Measurements from ENCODE around the gene MTURN. TPM values are rescaled to one million over a fixed set of nuclear protein-coding genes. Genes with fewer than 3 reads are reported as not detected.

MTURN gene
- total RNA-seq, 1 experiment from 2014 or later: 2.2 TPM

DNA sequence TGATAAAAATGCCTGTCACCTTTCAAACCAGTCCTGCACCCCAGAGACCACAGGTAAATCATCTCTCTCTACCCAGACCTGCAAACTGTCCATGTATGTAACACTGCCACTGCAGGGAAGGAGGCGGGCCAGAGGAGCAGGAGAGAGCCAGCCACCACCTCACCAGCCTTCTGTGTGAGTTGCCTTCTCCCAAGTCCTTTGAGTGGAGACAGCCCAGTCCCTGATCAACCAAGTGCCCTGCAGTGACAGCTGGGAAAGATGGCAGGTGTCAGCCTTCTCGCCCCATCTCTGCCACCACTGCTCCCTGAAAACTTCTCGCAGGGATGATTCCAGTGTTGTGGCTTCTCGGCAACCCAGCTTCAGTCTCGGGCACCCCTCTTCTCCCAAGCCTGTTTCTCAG lies 42.4 kb downstream of the MTURN start:
- Histone ChIP-seq H3K9me3 (no peaks in the 10 kb centered on the region), H3K4me3 (ENCODE audit: low read depth, low read length) (no peak overlapping the region), H3K36me3 (ENCODE audit: control insufficient read depth, insufficient read depth, low read length) (no peaks in the 10 kb centered on the region), H3K4me1 (no peaks in the 10 kb centered on the region), H3K27me3 (replicated peaks; ENCODE audit: control insufficient read depth, insufficient read depth, low read length) (no peaks in the 10 kb centered on the region)
- Mint-ChIP-seq H3K27ac (ENCODE audit: unreplicated experiment) (no peak overlapping the region), H3K27me3 (ENCODE audit: insufficient read depth, unreplicated experiment) (no peaks in the 10 kb centered on the region), H3K4me3 (ENCODE audit: unreplicated experiment) (no peak overlapping the region), H3K36me3 (ENCODE audit: insufficient read depth, unreplicated experiment) (no peaks in the 10 kb centered on the region), H3K9me3 (ENCODE audit: unreplicated experiment) (no peaks in the 10 kb centered on the region), H3K4me1 (ENCODE audit: low read depth, unreplicated experiment) (peaks cover 6% of the 10 kb centered on the region)
- no peak for DNase-seq
- intact Hi-C loops (cut with micrococcal nuclease; ENCODE audit: unreplicated experiment): no loop called here
- TF ChIP-seq, protein P1, sequence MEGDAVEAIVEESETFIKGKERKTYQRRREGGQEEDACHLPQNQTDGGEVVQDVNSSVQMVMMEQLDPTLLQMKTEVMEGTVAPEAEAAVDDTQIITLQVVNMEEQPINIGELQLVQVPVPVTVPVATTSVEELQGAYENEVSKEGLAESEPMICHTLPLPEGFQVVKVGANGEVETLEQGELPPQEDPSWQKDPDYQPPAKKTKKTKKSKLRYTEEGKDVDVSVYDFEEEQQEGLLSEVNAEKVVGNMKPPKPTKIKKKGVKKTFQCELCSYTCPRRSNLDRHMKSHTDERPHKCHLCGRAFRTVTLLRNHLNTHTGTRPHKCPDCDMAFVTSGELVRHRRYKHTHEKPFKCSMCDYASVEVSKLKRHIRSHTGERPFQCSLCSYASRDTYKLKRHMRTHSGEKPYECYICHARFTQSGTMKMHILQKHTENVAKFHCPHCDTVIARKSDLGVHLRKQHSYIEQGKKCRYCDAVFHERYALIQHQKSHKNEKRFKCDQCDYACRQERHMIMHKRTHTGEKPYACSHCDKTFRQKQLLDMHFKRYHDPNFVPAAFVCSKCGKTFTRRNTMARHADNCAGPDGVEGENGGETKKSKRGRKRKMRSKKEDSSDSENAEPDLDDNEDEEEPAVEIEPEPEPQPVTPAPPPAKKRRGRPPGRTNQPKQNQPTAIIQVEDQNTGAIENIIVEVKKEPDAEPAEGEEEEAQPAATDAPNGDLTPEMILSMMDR (IDR thresholded peaks at IDR 0.05; ENCODE audit: insufficient read depth in 1 of 2, low read depth in 1 of 2, low read length in 1 of 2, severe bottlenecking in 1 of 2, unreplicated experiment in 1 of 2): no peak
- ChIA-PET POLR2A (no interaction called here), CTCF (no interaction called here)
- BruUV-seq (replicated peaks): no TSS peak

DNA sequence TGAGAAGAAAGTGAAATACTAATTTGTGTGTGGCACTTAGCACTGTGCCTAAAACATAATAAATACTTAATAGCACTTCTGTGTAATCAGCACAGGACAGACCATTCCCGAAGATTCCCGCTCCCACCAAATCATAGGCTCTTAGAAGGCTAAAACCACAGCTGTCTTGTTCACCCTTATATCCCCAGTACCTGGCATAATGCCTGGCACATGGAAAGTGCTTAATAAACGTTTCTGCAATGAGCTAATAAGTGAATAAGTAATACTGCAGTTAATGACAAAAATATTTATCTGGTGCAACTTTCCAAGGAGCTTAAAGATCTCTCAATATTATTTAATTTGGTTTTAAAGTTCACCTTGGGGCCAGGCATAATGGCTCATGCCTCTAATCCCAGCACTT lies 43.2 kb downstream of the MTURN start:
- no peaks in the 10 kb centered on the region for H3K27me3 Mint-ChIP-seq (ENCODE audit: insufficient read depth, unreplicated experiment)
- no peaks in the 10 kb centered on the region for H3K9me3 Mint-ChIP-seq (ENCODE audit: unreplicated experiment)
- H3K36me3 Mint-ChIP-seq (ENCODE audit: insufficient read depth, unreplicated experiment): no peaks in the 10 kb centered on the region
- no peak overlapping the region for H3K27ac Mint-ChIP-seq (ENCODE audit: unreplicated experiment)
- no peaks in the 10 kb centered on the region for H3K4me1 ChIP-seq
- no peak overlapping the region for H3K4me3 Mint-ChIP-seq (ENCODE audit: unreplicated experiment)
- intact Hi-C loops (cut with micrococcal nuclease; ENCODE audit: unreplicated experiment): no loop called here
- TF ChIP-seq, protein P1 (IDR thresholded peaks at IDR 0.05; ENCODE audit: insufficient read depth in 1 of 2, low read depth in 1 of 2, low read length in 1 of 2, severe bottlenecking in 1 of 2, unreplicated experiment in 1 of 2): no peak
- no peak for DNase-seq
- no peaks in the 10 kb centered on the region for H3K4me1 Mint-ChIP-seq (ENCODE audit: low read depth, unreplicated experiment)
- no peak overlapping the region for H3K4me3 ChIP-seq (ENCODE audit: low read depth, low read length)
- no peaks in the 10 kb centered on the region for H3K36me3 ChIP-seq (ENCODE audit: control insufficient read depth, insufficient read depth, low read length)
- no peaks in the 10 kb centered on the region for H3K9me3 ChIP-seq
- no TSS peak for BruUV-seq (replicated peaks)
- ChIA-PET POLR2A (no interaction called here), CTCF (no interaction called here)
- no peaks in the 10 kb centered on the region for H3K27me3 ChIP-seq (replicated peaks; ENCODE audit: control insufficient read depth, insufficient read depth, low read length)

GRCh38 chr7:30178748-30179436 lies 44.1 kb downstream of the MTURN start:
- no peak for DNase-seq
- ChIA-PET CTCF (no interaction called here), POLR2A (no interaction called here)
- H3K27me3 ChIP-seq (replicated peaks; ENCODE audit: control insufficient read depth, insufficient read depth, low read length): no peaks in the 10 kb centered on the region
- no peaks in the 10 kb centered on the region for H3K9me3 Mint-ChIP-seq (ENCODE audit: unreplicated experiment)
- no peaks in the 10 kb centered on the region for H3K4me1 ChIP-seq
- no peaks in the 10 kb centered on the region; the same call in 1 of the 2 replicates for H3K9me3 ChIP-seq
- H3K27ac Mint-ChIP-seq (ENCODE audit: unreplicated experiment): no peak overlapping the region
- no peaks in the 10 kb centered on the region for H3K36me3 Mint-ChIP-seq (ENCODE audit: insufficient read depth, unreplicated experiment)
- no peaks in the 10 kb centered on the region for H3K27me3 Mint-ChIP-seq (ENCODE audit: insufficient read depth, unreplicated experiment)
- no peaks in the 10 kb centered on the region for H3K36me3 ChIP-seq (ENCODE audit: control insufficient read depth, insufficient read depth, low read length)
- no TSS peak for BruUV-seq (replicated peaks)
- no peak overlapping the region for H3K4me3 Mint-ChIP-seq (ENCODE audit: unreplicated experiment)
- H3K4me1 Mint-ChIP-seq (ENCODE audit: low read depth, unreplicated experiment): no peaks in the 10 kb centered on the region
- no peak overlapping the region for H3K4me3 ChIP-seq (ENCODE audit: low read depth, low read length)
- TF ChIP-seq, protein P1 (IDR thresholded peaks at IDR 0.05; ENCODE audit: insufficient read depth in 1 of 2, low read depth in 1 of 2, low read length in 1 of 2, severe bottlenecking in 1 of 2, unreplicated experiment in 1 of 2): no peak
- intact Hi-C loops (cut with micrococcal nuclease; ENCODE audit: unreplicated experiment): no loop called here

Data from Caco-2 (cell line).